Ovary (tissue), 9 donors: Measurements from ENCODE around the gene PRICKLE2. TPM values are rescaled to one million over a fixed set of nuclear protein-coding genes. Genes with fewer than 3 reads are reported as not detected.

Experiments
- DNase-seq, 5 donors: peaks; one replicate each; pipeline ENCODE4 v3.0.0-alpha.2; 2019 to 2020
- H3K27ac ChIP-seq, 2 donors: fragments of 200-600 bp; one replicate each; pipeline versions ENCODE4 v1.5.1 to v1.8.0; 2019 to 2022
- H3K27me3 ChIP-seq: fragments of 200-600 bp; one replicate; pipeline ENCODE4 v1.8.0; 2022
- H3K36me3 ChIP-seq: fragments of 200-600 bp; sonication (generic); one replicate; pipeline ENCODE4 v1.5.1; 2019
- H3K4me1 ChIP-seq: one replicate; pipeline ENCODE4 v1.8.1; 2013; ENCODE audit warnings: mild to moderate bottlenecking, moderate library complexity; ENCODE audit not compliant: insufficient read depth
- H3K4me3 ChIP-seq: fragments of 200-600 bp; sonication (generic); one replicate; pipeline ENCODE4 v1.5.1; 2017
- H3K9me3 ChIP-seq, 2 donors: fragments of 200-600 bp in 1 of 2; sonication (generic) in 1 of 2; one replicate each; pipeline versions ENCODE4 v1.5.1 to v1.8.1; 2013 to 2019; ENCODE audit warnings: mild to moderate bottlenecking in 1 of 2, moderate library complexity in 1 of 2
- EP300 ChIP-seq: sonication (generic); formaldehyde crosslinking; IDR thresholded peaks from one replicate; pipeline ENCODE4 v1.6.1; 2017; ENCODE audit warnings: antibody characterized with exemption
- POLR2A ChIP-seq: fragments of 450-650 bp; IDR thresholded peaks from one replicate; pipeline ENCODE4 v1.6.1; 2017; ENCODE audit warnings: antibody characterized with exemption, mild to moderate bottlenecking, moderate library complexity
- WGBS, 3 donors: extraction: QIAGEN DNeasy Blood & Tissue Kit in 1 of 3; methylation state at CpG; one replicate each; pipeline versions ENCODE4 v1.1.5 to v1.1.7; 2013 to 2017; 5-methylcytosine and 5-hydroxymethylcytosine counted together
- intact Hi-C, 4 donors: fragments of 100-400 bp; cut with DNase I; formaldehyde crosslinking; loops; one replicate each; pipeline versions ENCODE4 v1.11.0 to v1.15.1; 2022 to 2023
- polyA plus RNA-seq, 2 donors: library from polyadenylated mRNA; stranded (reverse); fragments of 200-250 nt in 1 of 2; fragments of 350-450 nt in 1 of 2; fragmentation: Illumina TruSeq in 1 of 2; extraction: RNeasy Lipid Tissue Mini Kit (QIAGEN cat#74804) in 1 of 2; gene quantifications; one replicate each; pipeline ENCODE4 v1.2.3, GENCODE V29; 2013 to 2014
- total RNA-seq, 7 donors: library from RNA; depleted of rRNA in 2 of 7; stranded (reverse); fragments of >200 nt in 2 of 7; fragmentation: NEBNext Ultra II Directional in 3 of 7; extraction: Animal tissue kit (Norgen Biotek cat#: 25700) in 3 of 7; gene quantifications; one replicate each; pipeline versions ENCODE4 v1.1.0 to v1.2.4, GENCODE V29; 2016 to 2023
- TF ChIP-seq, protein P1 (sequence below), 3 donors: fragments of 450-650 bp in 2 of 3; fragments of 200-600 bp in 1 of 3; IDR thresholded peaks; one replicate each; pipeline versions ENCODE4 v1.5.1 to v1.8.0; 2016 to 2022; ENCODE audit warnings: antibody characterized with exemption in 3 of 3, mild to moderate bottlenecking in 1 of 3
- donor health status: DM: no; HTN: no; CAD: no; lungs with moderate emphysema.
- donor health status: DM: no; HTN: no; CAD: no.
- donor health status: Bipolar disorder and iron deficiency.
- donor health status: DM: yes; HTN: yes; CAD: no.
- donor health status: DM: no; HTN: no; CAD: no.
- donor health status: DM: yes; HTN: yes; CAD: no.

The PRICKLE2 gene
- total and polyA plus RNA-seq, 9 donors, result 6.3 to 34.8 (median 25.4) TPM

DNA sequence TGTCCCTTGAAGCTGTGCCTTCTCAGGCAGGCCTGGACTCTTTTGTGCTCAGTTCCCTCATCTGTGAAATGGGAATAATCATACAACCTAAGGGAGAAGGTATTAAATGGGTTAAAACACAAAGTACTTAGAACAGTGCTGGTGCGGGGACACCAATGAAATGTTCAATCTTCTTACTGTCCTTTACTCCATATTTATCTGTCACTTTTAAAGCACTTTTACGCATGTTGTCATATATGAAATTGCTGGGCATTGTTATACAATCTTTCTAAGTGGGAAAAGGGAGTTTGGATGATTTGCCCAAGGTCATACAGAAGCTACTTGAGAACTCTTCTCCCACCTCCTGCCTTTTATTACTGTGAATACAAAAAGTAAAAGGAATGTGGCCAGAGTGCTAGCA, 114.2 kb downstream of the PRICKLE2 start:
- no peak for DNase-seq
- Histone ChIP-seq H3K9me3 (no peaks in the 10 kb centered on the region), H3K4me1 (peaks cover 4% of the 10 kb centered on the region), H3K27ac (no peak overlapping the region), H3K4me3 (no peak overlapping the region), H3K36me3 (no peaks in the 10 kb centered on the region), H3K27me3 (no peaks in the 10 kb centered on the region)
- intact Hi-C loops, result no loop called here
- 81 to 89% (median 81%) methylated on average over 2 of the region's 2 CpGs for WGBS, 3 donors
- TF ChIP-seq, protein P1, sequence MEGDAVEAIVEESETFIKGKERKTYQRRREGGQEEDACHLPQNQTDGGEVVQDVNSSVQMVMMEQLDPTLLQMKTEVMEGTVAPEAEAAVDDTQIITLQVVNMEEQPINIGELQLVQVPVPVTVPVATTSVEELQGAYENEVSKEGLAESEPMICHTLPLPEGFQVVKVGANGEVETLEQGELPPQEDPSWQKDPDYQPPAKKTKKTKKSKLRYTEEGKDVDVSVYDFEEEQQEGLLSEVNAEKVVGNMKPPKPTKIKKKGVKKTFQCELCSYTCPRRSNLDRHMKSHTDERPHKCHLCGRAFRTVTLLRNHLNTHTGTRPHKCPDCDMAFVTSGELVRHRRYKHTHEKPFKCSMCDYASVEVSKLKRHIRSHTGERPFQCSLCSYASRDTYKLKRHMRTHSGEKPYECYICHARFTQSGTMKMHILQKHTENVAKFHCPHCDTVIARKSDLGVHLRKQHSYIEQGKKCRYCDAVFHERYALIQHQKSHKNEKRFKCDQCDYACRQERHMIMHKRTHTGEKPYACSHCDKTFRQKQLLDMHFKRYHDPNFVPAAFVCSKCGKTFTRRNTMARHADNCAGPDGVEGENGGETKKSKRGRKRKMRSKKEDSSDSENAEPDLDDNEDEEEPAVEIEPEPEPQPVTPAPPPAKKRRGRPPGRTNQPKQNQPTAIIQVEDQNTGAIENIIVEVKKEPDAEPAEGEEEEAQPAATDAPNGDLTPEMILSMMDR (IDR thresholded peaks at IDR 0.05), result no peak
- TF ChIP-seq POLR2A, result no peak
- TF ChIP-seq EP300, result no peak

DNA sequence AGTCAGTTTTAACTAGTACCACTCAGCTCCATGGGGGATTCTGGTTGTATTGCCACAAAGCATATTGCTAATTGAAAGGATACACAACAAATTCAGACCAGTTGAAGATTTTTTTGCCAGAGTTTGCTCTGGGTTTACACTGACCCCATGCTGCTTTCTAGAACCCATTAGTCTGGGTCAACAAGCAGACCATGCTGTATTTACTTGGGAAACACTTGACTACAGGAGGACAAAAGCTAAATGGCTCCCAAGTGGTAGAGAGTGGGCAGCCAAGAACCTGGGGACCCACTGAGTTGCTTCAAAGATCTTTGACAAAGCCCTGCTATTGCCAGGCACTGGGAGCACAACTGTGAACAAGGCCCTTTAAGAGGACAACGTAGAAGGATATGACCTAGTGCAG, 115.2 kb downstream of the PRICKLE2 start:
- Histone ChIP-seq H3K36me3 (no peaks in the 10 kb centered on the region), H3K4me3 (no peak overlapping the region), H3K27me3 (no peaks in the 10 kb centered on the region), H3K4me1 (peaks cover 7% of the 10 kb centered on the region), H3K9me3 (no peaks in the 10 kb centered on the region), H3K27ac (no peak overlapping the region)
- no peak for DNase-seq
- TF ChIP-seq EP300 (no peak), POLR2A (no peak)
- TF ChIP-seq, protein P1 (IDR thresholded peaks at IDR 0.05), result no peak
- 0 to 92% (median 46%) methylated on average over 1 of the region's 1 CpG for WGBS, 3 donors
- intact Hi-C loops, result no loop called here

GRCh38 chr3:64109438-64109837, 115.8 kb downstream of the PRICKLE2 start:
- no peak for DNase-seq
- Histone ChIP-seq H3K4me1 (peaks cover 12% of the 10 kb centered on the region), H3K9me3 (no peaks in the 10 kb centered on the region), H3K4me3 (no peak overlapping the region), H3K27me3 (no peaks in the 10 kb centered on the region), H3K36me3 (no peaks in the 10 kb centered on the region), H3K27ac (no peak overlapping the region)
- TF ChIP-seq, protein P1 (IDR thresholded peaks at IDR 0.05), result no peak
- TF ChIP-seq EP300 (no peak), POLR2A (no peak)
- WGBS, 3 donors, result 48 to 61% (median 57%) methylated on average over 1 of the region's 1 CpG
- intact Hi-C loops, result no loop called here

GRCh38 chr3:64108784-64109317, 116.4 kb downstream of the PRICKLE2 start:
- Histone ChIP-seq H3K4me3 (no peak overlapping the region), H3K27me3 (no peaks in the 10 kb centered on the region), H3K4me1 (peaks cover 14% of the 10 kb centered on the region), H3K9me3 (no peaks in the 10 kb centered on the region), H3K27ac (no peak overlapping the region), H3K36me3 (no peaks in the 10 kb centered on the region)
- no peak for DNase-seq
- TF ChIP-seq POLR2A, result no peak
- TF ChIP-seq, protein P1 (IDR thresholded peaks at IDR 0.05), result no peak
- TF ChIP-seq EP300, result no peak
- WGBS, 3 donors, result 89 to 97% (median 97%) methylated on average over 7 of the region's 7 CpGs
- intact Hi-C loops, result no loop called here
